Right lobe of liver (tissue), 4 donors: ENCODE results near the gene CD2AP.

Experiments
- POLR2A ChIP-seq: fragments of 450-650 bp; IDR thresholded peaks from one replicate; pipeline ENCODE4 v1.6.1; 2017; ENCODE audit warnings: antibody characterized with exemption, mild to moderate bottlenecking
- TF ChIP-seq, protein P1 (sequence below), 4 donors: fragments of 200-600 bp in 3 of 4; fragments of 450-650 bp in 1 of 4; IDR thresholded peaks; one replicate each; pipeline versions ENCODE4 v1.5.1 to v1.8.0; 2016 to 2022; ENCODE audit warnings: antibody characterized with exemption in 4 of 4, mild to moderate bottlenecking in 2 of 4
- donor health status: DM: no; HTN: no; CAD: no.
- donor health status: DM: no; HTN: no; CAD: no.
- donor health status: DM: no; HTN: yes; CAD: no.

- TF ChIP-seq, protein P1, sequence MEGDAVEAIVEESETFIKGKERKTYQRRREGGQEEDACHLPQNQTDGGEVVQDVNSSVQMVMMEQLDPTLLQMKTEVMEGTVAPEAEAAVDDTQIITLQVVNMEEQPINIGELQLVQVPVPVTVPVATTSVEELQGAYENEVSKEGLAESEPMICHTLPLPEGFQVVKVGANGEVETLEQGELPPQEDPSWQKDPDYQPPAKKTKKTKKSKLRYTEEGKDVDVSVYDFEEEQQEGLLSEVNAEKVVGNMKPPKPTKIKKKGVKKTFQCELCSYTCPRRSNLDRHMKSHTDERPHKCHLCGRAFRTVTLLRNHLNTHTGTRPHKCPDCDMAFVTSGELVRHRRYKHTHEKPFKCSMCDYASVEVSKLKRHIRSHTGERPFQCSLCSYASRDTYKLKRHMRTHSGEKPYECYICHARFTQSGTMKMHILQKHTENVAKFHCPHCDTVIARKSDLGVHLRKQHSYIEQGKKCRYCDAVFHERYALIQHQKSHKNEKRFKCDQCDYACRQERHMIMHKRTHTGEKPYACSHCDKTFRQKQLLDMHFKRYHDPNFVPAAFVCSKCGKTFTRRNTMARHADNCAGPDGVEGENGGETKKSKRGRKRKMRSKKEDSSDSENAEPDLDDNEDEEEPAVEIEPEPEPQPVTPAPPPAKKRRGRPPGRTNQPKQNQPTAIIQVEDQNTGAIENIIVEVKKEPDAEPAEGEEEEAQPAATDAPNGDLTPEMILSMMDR (IDR thresholded peaks at IDR 0.05) = no peak
- no peak for TF ChIP-seq POLR2A
Observed at GRCh38 chr6:47492355-47492754, 14.8 kb downstream of the CD2AP start.
